GM19099 (cell line): ENCODE results near the gene PCDH7.

Experiments
- POLR2A ChIP-seq: IDR thresholded peaks from 3 replicates; pipeline ENCODE4 v1.6.1; 2011; ENCODE audit warnings: low read depth; ENCODE audit not compliant: insufficient read length; ENCODE audit errors: extremely low read depth

Gene PCDH7

GRCh38 chr4:30721185-30722091, 1.3 kb downstream of the PCDH7 start:
- TF ChIP-seq POLR2A = no peak

DNA sequence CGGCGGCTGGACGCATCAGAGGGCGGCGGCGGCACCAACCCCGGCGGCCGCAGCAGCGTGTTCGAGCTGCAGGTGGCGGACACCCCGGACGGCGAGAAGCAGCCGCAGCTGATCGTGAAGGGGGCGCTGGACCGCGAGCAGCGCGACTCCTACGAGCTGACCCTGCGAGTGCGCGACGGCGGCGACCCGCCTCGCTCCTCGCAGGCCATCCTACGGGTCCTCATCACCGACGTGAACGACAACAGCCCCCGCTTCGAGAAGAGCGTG, 1.9 kb downstream of the PCDH7 start:
- TF ChIP-seq POLR2A = no peak

DNA sequence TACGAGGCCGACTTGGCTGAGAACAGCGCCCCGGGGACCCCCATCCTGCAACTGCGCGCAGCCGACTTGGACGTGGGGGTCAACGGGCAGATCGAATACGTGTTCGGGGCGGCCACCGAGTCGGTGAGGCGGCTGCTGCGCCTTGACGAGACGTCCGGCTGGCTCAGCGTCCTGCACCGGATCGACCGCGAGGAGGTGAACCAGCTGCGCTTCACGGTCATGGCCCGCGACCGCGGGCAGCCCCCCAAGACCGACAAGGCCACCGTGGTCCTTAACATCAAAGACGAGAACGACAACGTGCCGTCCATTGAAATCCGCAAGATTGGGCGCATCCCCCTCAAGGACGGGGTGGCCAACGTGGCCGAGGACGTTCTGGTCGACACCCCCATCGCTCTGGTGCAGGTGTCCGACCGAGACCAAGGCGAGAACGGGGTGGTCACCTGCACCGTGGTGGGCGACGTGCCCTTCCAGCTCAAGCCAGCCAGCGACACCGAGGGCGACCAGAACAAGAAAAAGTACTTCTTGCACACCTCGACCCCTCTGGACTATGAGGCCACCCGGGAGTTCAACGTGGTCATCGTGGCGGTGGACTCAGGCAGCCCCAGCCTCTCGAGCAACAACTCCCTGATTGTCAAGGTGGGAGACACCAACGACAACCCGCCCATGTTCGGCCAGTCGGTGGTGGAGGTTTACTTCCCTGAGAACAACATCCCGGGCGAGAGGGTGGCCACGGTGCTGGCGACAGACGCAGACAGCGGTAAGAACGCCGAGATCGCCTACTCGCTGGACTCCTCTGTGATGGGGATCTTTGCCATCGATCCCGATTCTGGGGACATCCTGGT, 2.4 kb downstream of the PCDH7 start:
- no peak for TF ChIP-seq POLR2A

- no peak for TF ChIP-seq POLR2A
These were observed 3.2 kb downstream of the PCDH7 start for GRCh38 chr4:30723201-30723955.

GRCh38 chr4:30724247-30724646, 4.1 kb downstream of the PCDH7 start:
- TF ChIP-seq POLR2A = no peak

GRCh38 chr4:30725562-30725961, 5.4 kb downstream of the PCDH7 start:
- no peak for TF ChIP-seq POLR2A

GRCh38 chr4:30726090-30726675, 6.0 kb downstream of the PCDH7 start:
- no peak for TF ChIP-seq POLR2A

- no peak for TF ChIP-seq POLR2A
These were observed 7.2 kb downstream of the PCDH7 start for GRCh38 chr4:30727409-30727808.

DNA sequence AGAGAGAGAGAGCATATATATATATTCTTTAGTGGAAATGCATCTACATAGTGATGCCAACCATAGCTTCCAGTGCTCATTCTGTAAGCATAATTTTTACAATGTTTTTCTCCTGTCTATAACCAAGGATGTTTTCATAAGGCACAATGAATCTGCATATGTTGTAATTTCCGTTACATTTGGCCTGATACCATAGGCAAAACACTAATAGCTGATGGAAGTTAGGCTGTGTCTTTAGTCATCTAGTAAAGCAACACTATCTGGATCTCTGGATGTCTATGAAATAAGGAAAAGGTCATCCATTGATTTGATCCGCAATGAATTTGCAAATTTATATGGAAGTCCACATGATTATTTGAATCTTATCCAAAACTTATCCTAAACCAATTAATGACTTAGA, 8.1 kb downstream of the PCDH7 start:
- no peak for TF ChIP-seq POLR2A

GRCh38 chr4:30743897-30744296, 23.7 kb downstream of the PCDH7 start:
- no peak for TF ChIP-seq POLR2A

DNA sequence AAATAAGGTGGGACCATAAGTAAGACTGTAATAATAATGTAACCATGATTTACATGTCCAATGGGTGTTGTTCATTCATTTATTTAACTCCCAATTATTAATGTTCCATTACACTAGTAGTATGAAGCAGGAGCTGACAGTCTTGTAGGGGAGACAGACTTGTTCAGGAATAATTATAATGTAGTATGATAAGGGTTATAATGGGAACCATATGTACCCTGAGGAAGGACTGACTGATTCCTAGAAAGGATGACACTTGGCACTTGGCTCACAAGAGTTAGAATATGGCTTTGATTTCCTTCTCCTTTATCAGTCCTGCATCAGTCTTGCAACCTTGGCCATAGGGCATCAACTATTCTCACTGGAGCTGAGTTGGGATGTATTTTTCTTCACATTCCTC, 24.2 kb downstream of the PCDH7 start:
- TF ChIP-seq POLR2A = no peak

DNA sequence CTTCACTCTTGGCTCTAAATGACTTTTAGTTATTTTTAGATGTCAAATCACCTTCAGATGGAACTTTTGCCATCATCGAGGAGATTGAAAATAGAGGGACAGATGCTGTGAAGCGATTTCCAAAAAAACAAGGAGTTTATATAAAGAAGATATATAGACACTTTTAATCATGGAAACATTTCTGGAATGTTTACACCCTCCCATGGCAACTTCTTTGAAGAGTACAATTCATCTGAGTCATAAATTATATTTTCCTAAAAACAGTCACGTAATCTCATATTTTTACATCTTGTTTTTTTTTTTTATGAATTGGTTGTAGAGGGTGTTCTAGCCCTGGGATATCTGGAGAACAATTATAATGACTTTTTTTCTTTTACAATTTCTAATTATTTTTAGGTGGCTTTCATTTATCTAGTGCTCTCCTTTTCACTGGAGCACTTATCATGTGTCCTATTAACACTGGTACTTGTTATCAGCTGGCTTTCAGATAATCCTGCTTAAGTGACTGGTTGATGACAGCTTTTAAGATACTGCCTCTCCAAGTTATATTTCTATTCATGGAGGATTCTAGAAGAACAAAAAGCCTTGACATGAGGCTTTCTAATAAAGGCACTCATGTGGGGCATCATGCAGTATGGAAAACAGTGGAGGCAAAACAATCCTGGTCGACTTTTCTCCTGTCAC, 24.9 kb downstream of the PCDH7 start:
- no peak for TF ChIP-seq POLR2A

- TF ChIP-seq POLR2A = no peak
These were observed 26.6 kb downstream of the PCDH7 start for GRCh38 chr4:30746735-30747134.

DNA sequence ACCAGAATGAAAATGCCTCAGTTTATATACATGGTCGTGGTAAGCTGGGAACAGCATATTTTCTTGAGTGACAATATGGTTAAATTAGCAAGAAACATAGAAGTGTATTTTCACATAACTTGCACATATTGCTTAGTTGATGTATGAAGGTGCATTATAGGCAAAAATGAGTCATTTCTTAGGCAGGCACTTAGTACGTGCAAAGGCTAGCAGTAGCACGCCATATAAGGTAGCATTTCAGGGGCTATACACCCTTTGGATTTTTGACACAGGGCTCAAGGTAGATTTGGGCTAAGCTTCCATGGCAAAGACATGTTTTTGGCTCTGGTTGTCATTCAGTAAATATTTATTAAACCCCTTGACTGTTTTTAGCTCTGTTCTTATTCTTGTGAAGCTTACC, 33.1 kb downstream of the PCDH7 start:
- no peak for TF ChIP-seq POLR2A
